ENCODE results near the gene ZMYM4.

- no peak for TF ChIP-seq POLR2A (IDR thresholded peaks at IDR 0.05)
- no peak for TF ChIP-seq CTCF (IDR thresholded peaks at IDR 0.05)
These were observed 45.4 kb upstream of the ZMYM4 start for GRCh38 chr1:35223084-35223630.
